Left lung (tissue), 10 donors: ENCODE measurements around the gene DUSP11. TPM values are rescaled to one million over a fixed set of nuclear protein-coding genes. Genes with fewer than 3 reads are reported as not detected.

Source experiments
- ATAC-seq: fragments of 200-7000 bp; cut with Tn5 transposase; one replicate; pipeline ENCODE4 v1.9.1; 2020; ENCODE audit warnings: moderate library complexity
- DNase-seq, 4 donors: peaks; one replicate each; pipeline ENCODE4 v3.0.0-alpha.2; 2013 to 2020
- H3K27ac ChIP-seq, 2 donors: fragments of 200-600 bp; sonication (generic) in 1 of 2; one replicate each; pipeline versions ENCODE4 v1.5.0 to v1.8.0; 2020 to 2021
- H3K27me3 ChIP-seq, 2 donors: fragments of 200-600 bp; sonication (generic) in 1 of 2; one replicate each; pipeline versions ENCODE4 v1.5.0 to v1.8.0; 2020 to 2021
- H3K36me3 ChIP-seq, 2 donors: fragments of 200-600 bp; sonication (generic) in 1 of 2; one replicate each; pipeline versions ENCODE4 v1.5.0 to v1.8.0; 2020 to 2021
- H3K4me1 ChIP-seq, 2 donors: fragments of 200-600 bp; one replicate each; pipeline ENCODE4 v1.8.0; 2021
- H3K4me3 ChIP-seq, 2 donors: fragments of 200-600 bp; sonication (generic) in 1 of 2; one replicate each; pipeline versions ENCODE4 v1.5.0 to v1.8.0; 2020 to 2021; ENCODE audit warnings: mild to moderate bottlenecking in 1 of 2
- H3K9me3 ChIP-seq, 2 donors: fragments of 200-600 bp; sonication (generic) in 1 of 2; one replicate each; pipeline versions ENCODE4 v1.5.0 to v1.8.0; 2020 to 2021
- CTCF ChIP-seq, 2 donors: fragments of 200-600 bp; sonication (generic) in 1 of 2; IDR thresholded peaks; one replicate each; pipeline versions ENCODE4 v1.5.0 to v1.8.0; 2021; ENCODE audit warnings: antibody characterized with exemption in 2 of 2
- intact Hi-C, 2 donors: fragments of 100-400 bp; cut with DNase I; formaldehyde crosslinking; loops; one replicate each; pipeline versions ENCODE4 v1.11.2 to v1.14.2; 2022
- polyA plus RNA-seq, 6 donors: library from polyadenylated mRNA; unstranded; fragments of 120-200 nt; gene quantifications; one replicate each; pipeline ENCODE4 v1.2.1, GENCODE V29; 2013; ENCODE audit not compliant: insufficient read length in 6 of 6
- total RNA-seq, 2 donors: library from RNA; stranded (reverse); fragmentation: NEBNext Ultra II Directional; extraction: Animal tissue kit (Norgen Biotek cat#: 25700); gene quantifications; one replicate each; pipeline ENCODE4 v1.2.1, GENCODE V29; 2021
- donor health status: DM: no; HTN: yes; CAD: no.
- donor health status: DM: no; HTN: no; CAD: no.

DUSP11 gene
- total and polyA plus RNA-seq, 8 donors = 16.6 to 39.1 (median 32.2) TPM

- Histone ChIP-seq H3K27me3 (no peaks in the 10 kb centered on the region), H3K4me1 (peaks cover 7 to 27% of the 10 kb centered on the region in 2 donors), H3K9me3 (no peaks in the 10 kb centered on the region), H3K4me3 (peak overlapping the region in 1 of 2 donors; percentile 73), H3K27ac (peak overlapping the region in 1 of 2 donors; percentile 97), H3K36me3 (peaks cover 0 to 13% of the 10 kb centered on the region in 2 donors)
- TF ChIP-seq CTCF (IDR thresholded peaks at IDR 0.05) = no peak
- no peak for ATAC-seq
- no peak for DNase-seq
- intact Hi-C loops = no loop called here
Observed at GRCh38 chr2:73827660-73828388, 47.9 kb upstream of the DUSP11 start.

GRCh38 chr2:73827018-73827417, 47.1 kb upstream of the DUSP11 start:
- no peak for ATAC-seq
- no peak overlapping the region for H3K4me3 ChIP-seq
- intact Hi-C loops = no loop called here
- DNase-seq = no peak
- TF ChIP-seq CTCF (IDR thresholded peaks at IDR 0.05) = peak in 1 of 2 donors; percentile 27
- no peaks in the 10 kb centered on the region for H3K27me3 ChIP-seq
- H3K27ac ChIP-seq = no peak overlapping the region
- H3K36me3 ChIP-seq = peaks cover 0 to 5% of the 10 kb centered on the region in 2 donors
- H3K9me3 ChIP-seq = no peaks in the 10 kb centered on the region
- H3K4me1 ChIP-seq = peaks cover 7 to 26% of the 10 kb centered on the region in 2 donors

- ATAC-seq = no peak
- intact Hi-C loops = no loop called here
Observed at GRCh38 chr2:73825408-73825807, 45.5 kb upstream of the DUSP11 start.

GRCh38 chr2:73823916-73824523, 44.1 kb upstream of the DUSP11 start:
- Histone ChIP-seq H3K9me3 (no peaks in the 10 kb centered on the region), H3K4me1 (peaks cover 4 to 7% of the 10 kb centered on the region in 2 donors), H3K27me3 (peaks cover 0 to 7% of the 10 kb centered on the region in 2 donors), H3K4me3 (no peak overlapping the region), H3K36me3 (no peaks in the 10 kb centered on the region), H3K27ac (no peak overlapping the region)
- peak; percentile 55 for ATAC-seq
- DNase-seq = peak in 2 of 4 donors; percentile 59 to 82
- peak; percentile 78 to 79 for TF ChIP-seq CTCF (IDR thresholded peaks at IDR 0.05)
- intact Hi-C loops = no loop called here

More at GRCh38 chr2:73825408-73825807, 45.5 kb upstream of the DUSP11 start:
- no peak overlapping the region for H3K27ac ChIP-seq
- no peak for TF ChIP-seq CTCF (IDR thresholded peaks at IDR 0.05)
- H3K9me3 ChIP-seq = no peaks in the 10 kb centered on the region
- no peaks in the 10 kb centered on the region for H3K27me3 ChIP-seq
- DNase-seq = no peak
- no peaks in the 10 kb centered on the region for H3K36me3 ChIP-seq
- H3K4me1 ChIP-seq = peaks cover 7 to 18% of the 10 kb centered on the region in 2 donors
- H3K4me3 ChIP-seq = no peak overlapping the region

GRCh38 chr2:73823416-73823815, 43.5 kb upstream of the DUSP11 start:
- no peaks in the 10 kb centered on the region for H3K9me3 ChIP-seq
- no peak for DNase-seq
- H3K36me3 ChIP-seq = no peaks in the 10 kb centered on the region
- ATAC-seq = no peak
- no peak overlapping the region for H3K4me3 ChIP-seq
- intact Hi-C loops = no loop called here
- TF ChIP-seq CTCF (IDR thresholded peaks at IDR 0.05) = no peak
- H3K4me1 ChIP-seq = peaks cover 4 to 5% of the 10 kb centered on the region in 2 donors
- H3K27ac ChIP-seq = no peak overlapping the region
- H3K27me3 ChIP-seq = peaks cover 0 to 7% of the 10 kb centered on the region in 2 donors
